ENCODE measurements around the gene KLHL34.

KLHL34 gene

DNA sequence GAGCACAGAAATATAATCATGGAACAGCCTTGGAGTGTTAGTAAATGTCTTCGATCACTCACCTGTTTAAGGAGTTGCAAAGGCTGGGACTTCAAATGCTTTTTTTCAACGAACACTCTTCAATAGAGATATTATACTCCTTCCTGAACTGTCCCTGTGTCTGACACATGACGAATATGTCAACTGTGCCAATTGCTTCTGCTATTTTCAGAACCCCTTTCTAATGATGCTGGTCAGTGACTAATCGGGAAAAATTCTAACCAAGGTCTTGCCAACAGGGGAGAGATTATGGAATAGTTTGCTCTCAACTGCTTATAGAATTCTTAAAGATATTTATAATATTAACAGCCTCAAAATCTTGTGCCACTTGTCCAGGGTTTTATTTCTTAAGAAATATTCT, 8.5 kb upstream of the KLHL34 start:
- no peak for DNase-seq (ENCODE audit: low spot score)
- in situ Hi-C loops (cut with MboI; ENCODE audit: low sequenced_read_pairs, unreplicated experiment) = no loop called here
- TF ChIP-seq, protein P1, sequence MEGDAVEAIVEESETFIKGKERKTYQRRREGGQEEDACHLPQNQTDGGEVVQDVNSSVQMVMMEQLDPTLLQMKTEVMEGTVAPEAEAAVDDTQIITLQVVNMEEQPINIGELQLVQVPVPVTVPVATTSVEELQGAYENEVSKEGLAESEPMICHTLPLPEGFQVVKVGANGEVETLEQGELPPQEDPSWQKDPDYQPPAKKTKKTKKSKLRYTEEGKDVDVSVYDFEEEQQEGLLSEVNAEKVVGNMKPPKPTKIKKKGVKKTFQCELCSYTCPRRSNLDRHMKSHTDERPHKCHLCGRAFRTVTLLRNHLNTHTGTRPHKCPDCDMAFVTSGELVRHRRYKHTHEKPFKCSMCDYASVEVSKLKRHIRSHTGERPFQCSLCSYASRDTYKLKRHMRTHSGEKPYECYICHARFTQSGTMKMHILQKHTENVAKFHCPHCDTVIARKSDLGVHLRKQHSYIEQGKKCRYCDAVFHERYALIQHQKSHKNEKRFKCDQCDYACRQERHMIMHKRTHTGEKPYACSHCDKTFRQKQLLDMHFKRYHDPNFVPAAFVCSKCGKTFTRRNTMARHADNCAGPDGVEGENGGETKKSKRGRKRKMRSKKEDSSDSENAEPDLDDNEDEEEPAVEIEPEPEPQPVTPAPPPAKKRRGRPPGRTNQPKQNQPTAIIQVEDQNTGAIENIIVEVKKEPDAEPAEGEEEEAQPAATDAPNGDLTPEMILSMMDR (IDR thresholded peaks at IDR 0.05; ENCODE audit: borderline replicate concordance, control extremely low read depth, extremely low read depth, insufficient read depth, missing control alignments) = no peak

DNA sequence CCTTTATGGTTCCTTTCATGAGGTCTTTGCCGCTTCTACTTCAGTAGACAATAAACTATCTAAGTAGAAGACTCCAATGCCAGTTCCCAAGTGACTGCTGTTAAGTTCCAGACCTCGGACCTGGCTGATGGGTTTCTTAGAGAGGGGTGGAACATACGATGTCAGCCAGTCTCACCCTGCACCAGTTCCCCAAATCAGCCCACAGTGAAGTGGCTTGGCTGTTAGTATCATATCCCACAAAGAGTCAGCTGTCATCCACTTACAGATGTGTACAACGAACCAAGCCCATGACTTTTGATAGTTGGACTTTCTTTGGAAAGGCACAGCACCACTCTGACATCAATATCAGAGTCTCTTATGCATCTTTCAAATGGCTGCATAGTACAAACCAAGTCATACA, 8.1 kb upstream of the KLHL34 start:
- no peak for DNase-seq (ENCODE audit: low spot score)
- TF ChIP-seq, protein P1 (IDR thresholded peaks at IDR 0.05; ENCODE audit: borderline replicate concordance, control extremely low read depth, extremely low read depth, insufficient read depth, missing control alignments) = no peak
- in situ Hi-C loops (cut with MboI; ENCODE audit: low sequenced_read_pairs, unreplicated experiment) = no loop called here

DNA sequence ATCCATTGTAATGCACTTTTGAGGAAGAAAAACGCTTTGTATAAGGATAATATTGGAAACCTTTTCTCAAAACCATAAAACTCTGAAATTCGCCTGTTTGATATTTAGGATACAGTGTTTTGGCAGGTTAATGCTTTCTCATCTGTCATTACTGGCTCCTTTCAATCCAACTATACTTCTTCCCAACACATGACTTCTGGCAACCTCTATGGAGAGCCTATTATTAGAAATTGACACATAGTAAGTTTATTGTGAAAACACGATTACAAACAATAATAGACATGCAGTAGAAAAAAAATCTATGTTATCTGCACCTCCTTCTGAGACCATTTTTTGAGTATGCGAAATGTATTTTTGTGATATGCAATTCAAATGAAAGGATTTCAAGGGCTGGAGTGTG, 4.6 kb upstream of the KLHL34 start:
- TF ChIP-seq, protein P1 (IDR thresholded peaks at IDR 0.05; ENCODE audit: borderline replicate concordance, control extremely low read depth, extremely low read depth, insufficient read depth, missing control alignments) = no peak
- no peak for DNase-seq (ENCODE audit: low spot score)
- in situ Hi-C loops (cut with MboI; ENCODE audit: low sequenced_read_pairs, unreplicated experiment) = no loop called here

DNA sequence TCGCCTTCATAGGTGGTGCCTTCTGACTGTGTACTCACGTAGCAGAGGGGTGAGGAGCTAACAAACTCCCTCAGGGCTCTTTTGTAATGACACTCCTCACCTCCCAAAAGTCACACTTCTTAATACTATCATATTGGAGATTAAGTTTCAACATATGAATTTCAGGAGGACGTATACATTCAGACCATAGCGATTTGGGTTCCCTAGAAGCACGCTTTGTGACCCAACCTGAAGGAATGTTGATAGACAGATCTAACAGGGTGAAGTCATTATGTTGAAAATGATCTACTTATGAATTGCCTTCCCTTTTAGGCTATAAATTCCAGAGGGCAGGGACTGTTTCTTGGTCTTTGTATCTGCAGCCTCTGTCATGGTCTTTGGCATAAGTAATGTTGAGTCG, 3.2 kb upstream of the KLHL34 start:
- TF ChIP-seq, protein P1 (IDR thresholded peaks at IDR 0.05; ENCODE audit: borderline replicate concordance, control extremely low read depth, extremely low read depth, insufficient read depth, missing control alignments) = no peak
- in situ Hi-C loops (cut with MboI; ENCODE audit: low sequenced_read_pairs, unreplicated experiment) = no loop called here
- no peak for DNase-seq (ENCODE audit: low spot score)

DNA sequence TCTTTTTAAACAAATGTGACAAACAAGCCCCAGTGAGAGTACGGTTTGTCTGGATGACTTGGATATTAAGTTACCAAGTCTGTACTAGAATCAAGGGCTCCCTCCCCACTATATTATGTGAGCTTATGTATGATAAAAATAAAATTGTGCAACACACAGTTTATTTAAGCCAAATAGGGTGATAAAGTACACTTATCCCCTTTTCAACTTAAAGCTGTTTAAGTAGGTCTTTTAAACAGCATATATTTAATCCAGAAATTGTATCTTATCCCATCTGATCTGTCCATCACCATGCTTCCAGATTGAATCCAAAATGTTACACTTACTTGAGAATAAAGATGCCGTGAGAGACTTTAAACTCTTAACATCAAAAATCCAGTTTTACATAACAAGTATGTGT, 2.0 kb upstream of the KLHL34 start:
- in situ Hi-C loops (cut with MboI; ENCODE audit: low sequenced_read_pairs, unreplicated experiment) = no loop called here
- DNase-seq (ENCODE audit: low spot score) = no peak
- TF ChIP-seq, protein P1 (IDR thresholded peaks at IDR 0.05; ENCODE audit: borderline replicate concordance, control extremely low read depth, extremely low read depth, insufficient read depth, missing control alignments) = no peak

DNA sequence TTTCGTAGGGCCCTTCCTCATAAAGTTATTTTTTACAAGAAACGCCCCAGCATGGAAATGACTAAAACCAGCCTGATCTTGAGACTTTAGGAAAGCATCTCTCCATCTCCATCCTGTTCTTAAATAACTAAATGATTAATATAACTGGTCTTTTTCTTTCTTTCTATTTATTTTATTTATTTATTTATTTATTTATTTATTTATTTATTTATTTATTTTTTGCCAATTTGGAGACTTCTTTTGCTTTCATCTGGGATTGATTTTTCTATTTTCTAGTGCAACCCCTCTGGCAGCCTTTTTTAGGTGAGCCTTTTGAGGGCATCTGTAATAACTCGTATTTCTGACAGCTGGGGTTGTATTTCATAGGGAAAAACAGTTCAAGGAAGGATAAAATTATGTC, 1.2 kb upstream of the KLHL34 start:
- in situ Hi-C loops (cut with MboI; ENCODE audit: low sequenced_read_pairs, unreplicated experiment) = no loop called here
- DNase-seq (ENCODE audit: low spot score) = no peak
- TF ChIP-seq, protein P1 (IDR thresholded peaks at IDR 0.05; ENCODE audit: borderline replicate concordance, control extremely low read depth, extremely low read depth, insufficient read depth, missing control alignments) = no peak

DNA sequence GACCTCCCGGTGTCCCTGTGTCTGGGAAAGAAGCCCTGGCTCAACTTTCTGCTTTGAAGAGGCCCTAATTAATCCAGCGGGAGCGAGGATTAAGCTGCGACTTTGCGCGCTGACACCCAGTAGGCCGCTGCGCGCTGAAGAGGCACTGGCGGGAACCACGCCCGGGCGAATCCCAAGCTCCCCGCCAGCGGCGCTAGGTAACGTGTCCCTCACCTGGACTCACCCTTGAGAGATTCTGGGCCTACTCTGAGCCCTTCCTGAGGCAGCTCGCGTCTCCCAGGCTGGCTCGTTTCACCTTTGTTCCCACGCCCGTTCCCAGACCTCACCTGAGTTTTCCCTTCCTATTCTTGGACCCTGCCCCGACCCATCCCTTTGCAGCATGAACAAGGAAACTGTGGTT, 616 bp upstream of the KLHL34 start:
- in situ Hi-C loops (cut with MboI; ENCODE audit: low sequenced_read_pairs, unreplicated experiment) = no loop called here

More for the DNA sequence above, 616 bp upstream of the KLHL34 start:
- TF ChIP-seq, protein P1 (IDR thresholded peaks at IDR 0.05; ENCODE audit: borderline replicate concordance, control extremely low read depth, extremely low read depth, insufficient read depth, missing control alignments) = no peak
- DNase-seq (ENCODE audit: low spot score) = no peak

Data from GM13976 (cell line).